ENCODE measurements around the gene HOMER1. TPM values are rescaled to one million over a fixed set of nuclear protein-coding genes. Genes with fewer than 3 reads are reported as not detected.

The HOMER1 gene
- total and polyA plus RNA-seq, 2 of the 13 experiments (the other 11 are each of a cell fraction or from before 2014, with no cell fraction given), result 5.3 to 24.8 TPM

- TF ChIP-seq HNF1A (IDR thresholded peaks at IDR 0.05; ENCODE audit: low read depth) (no peak), HNF1A (CRISPR knock-in tag; IDR thresholded peaks at IDR 0.05; ENCODE audit: borderline replicate concordance) (no peak), ZNF331 (CRISPR knock-in tag; IDR thresholded peaks at IDR 0.05) (no peak), SPEN (CRISPR knock-in tag; IDR thresholded peaks at IDR 0.05; ENCODE audit: low read depth) (no peak)
Measured at GRCh38 chr5:79503794-79504495, 10.0 kb downstream of the HOMER1 start (continued).

DNA sequence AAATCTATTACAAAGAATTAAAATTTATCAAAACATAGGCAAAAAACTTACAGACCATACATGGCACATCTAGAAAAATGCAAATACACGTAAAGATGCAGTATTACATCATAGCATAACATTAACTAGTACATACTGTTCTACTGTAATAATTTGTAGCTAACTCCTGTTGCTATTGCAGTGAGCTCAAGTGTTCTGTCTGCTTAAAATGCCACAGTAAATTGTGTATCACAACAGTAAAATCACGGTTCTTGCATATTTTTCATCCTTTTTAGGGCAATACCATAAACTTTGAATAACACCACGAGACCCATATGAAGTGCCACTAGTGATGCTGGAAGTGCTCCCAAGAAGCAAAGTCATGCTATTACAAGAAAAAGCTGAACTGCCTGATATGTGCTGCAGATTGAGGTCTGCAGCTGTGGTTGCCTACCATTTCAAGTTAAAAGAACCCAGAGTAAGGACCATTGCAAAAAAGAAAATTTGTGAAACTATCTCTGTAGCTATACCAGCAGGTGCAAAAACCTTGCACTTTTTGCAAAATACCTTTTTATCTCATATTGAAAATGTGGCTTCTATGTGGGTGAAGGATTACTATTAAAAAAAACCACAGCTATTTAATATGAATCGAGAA is 14.2 kb downstream of the HOMER1 start:
- Histone ChIP-seq H4K20me1 (ENCODE audit: insufficient read depth, low read length) (no peaks in the 10 kb centered on the region; the same call in 1 of the 2 replicates), H3K79me2 (ENCODE audit: insufficient read depth, low read length) (peaks cover 50% of the 10 kb centered on the region), H3K36me3 (replicated peaks in 1 of 2; ENCODE audit: control insufficient read depth in 1 of 2, insufficient read depth in 2 of 2, low read length in 2 of 2) (0 out of 5 replicates have a peak, but pooled peaks cover 0 to 6% of the 10 kb centered on the region in 2 experiments), H2AFZ (ENCODE audit: low read length) (no peak overlapping the region), H3K4me3 (replicated peaks in 1 of 3; ENCODE audit: insufficient read depth in 1 of 3, low read depth in 2 of 3, low read length in 3 of 3) (no peak overlapping the region), H3K27me3 (ENCODE audit: control insufficient read depth in 1 of 2, insufficient read depth in 2 of 2, low read length in 2 of 2) (no peaks in the 10 kb centered on the region), H3K4me2 (ENCODE audit: low read depth, low read length) (no peak overlapping the region), H3K9me3 (ENCODE audit: low read length) (no peaks in the 10 kb centered on the region), H3K4me1 (ENCODE audit: insufficient read depth, low read length) (peaks cover 25% of the 10 kb centered on the region), H3K27ac (ENCODE audit: extremely low read length, insufficient read depth, low read length) (no peak overlapping the region), H3K9ac (ENCODE audit: insufficient read depth, low read depth, low read length) (no peak overlapping the region)
- DNase-seq (ENCODE audit: low spot score), result no peak
- FAIRE-seq, result no peak
- ChIA-PET POLR2A (interaction anchor here (0.7 to 2.3 kb wide), 2 partner anchors 9 to 15 kb away, joined by 3 to 9 read pairs; partner anchors contain the start of gene HOMER1), CTCF (ENCODE audit: low intra/inter-chr PET ratio, low total read pairs) (no interaction called here)
- no TSS peak for BruUV-seq (replicated peaks)
- intact Hi-C loops (cut with micrococcal nuclease; ENCODE audit: unreplicated experiment) (no loop called here), in situ Hi-C loops (cut with HindIII; ENCODE audit: extremely low pct_ligation_motif_present, low pct_unique_long_range_greater_than_20kb) (no loop called here)
- ATAC-seq, result no peak
- 97% methylated on average over 4 of the region's 4 CpGs for WGBS (ENCODE audit: low lambda C conversion rate)
- TF ChIP-seq ZC3H4 (CRISPR knock-in tag; IDR thresholded peaks at IDR 0.05; ENCODE audit: borderline replicate concordance) (no peak), MEIS2 (CRISPR knock-in tag; IDR thresholded peaks at IDR 0.05) (no peak), ATF4 (CRISPR knock-in tag; IDR thresholded peaks at IDR 0.05) (no peak), NPAS2 (CRISPR knock-in tag; IDR thresholded peaks at IDR 0.05; ENCODE audit: borderline replicate concordance) (no peak)
- TF ChIP-seq, protein P1, sequence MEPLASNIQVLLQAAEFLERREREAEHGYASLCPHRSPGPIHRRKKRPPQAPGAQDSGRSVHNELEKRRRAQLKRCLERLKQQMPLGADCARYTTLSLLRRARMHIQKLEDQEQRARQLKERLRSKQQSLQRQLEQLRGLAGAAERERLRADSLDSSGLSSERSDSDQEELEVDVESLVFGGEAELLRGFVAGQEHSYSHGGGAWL (CRISPR knock-in tag; IDR thresholded peaks at IDR 0.05), result no peak
- TF ChIP-seq, protein P2, sequence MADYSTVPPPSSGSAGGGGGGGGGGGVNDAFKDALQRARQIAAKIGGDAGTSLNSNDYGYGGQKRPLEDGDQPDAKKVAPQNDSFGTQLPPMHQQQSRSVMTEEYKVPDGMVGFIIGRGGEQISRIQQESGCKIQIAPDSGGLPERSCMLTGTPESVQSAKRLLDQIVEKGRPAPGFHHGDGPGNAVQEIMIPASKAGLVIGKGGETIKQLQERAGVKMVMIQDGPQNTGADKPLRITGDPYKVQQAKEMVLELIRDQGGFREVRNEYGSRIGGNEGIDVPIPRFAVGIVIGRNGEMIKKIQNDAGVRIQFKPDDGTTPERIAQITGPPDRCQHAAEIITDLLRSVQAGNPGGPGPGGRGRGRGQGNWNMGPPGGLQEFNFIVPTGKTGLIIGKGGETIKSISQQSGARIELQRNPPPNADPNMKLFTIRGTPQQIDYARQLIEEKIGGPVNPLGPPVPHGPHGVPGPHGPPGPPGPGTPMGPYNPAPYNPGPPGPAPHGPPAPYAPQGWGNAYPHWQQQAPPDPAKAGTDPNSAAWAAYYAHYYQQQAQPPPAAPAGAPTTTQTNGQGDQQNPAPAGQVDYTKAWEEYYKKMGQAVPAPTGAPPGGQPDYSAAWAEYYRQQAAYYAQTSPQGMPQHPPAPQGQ (CRISPR knock-in tag; IDR thresholded peaks at IDR 0.05; ENCODE audit: borderline replicate concordance), result no peak
